Measurements from ENCODE around the gene TSPAN9. TPM values are rescaled to one million over a fixed set of nuclear protein-coding genes. Genes with fewer than 3 reads are reported as not detected.

TSPAN9 gene
- total and polyA plus RNA-seq, 2 of the 4 experiments (the other 2 are of a cell fraction): 17.7 to 39.1 TPM

DNA sequence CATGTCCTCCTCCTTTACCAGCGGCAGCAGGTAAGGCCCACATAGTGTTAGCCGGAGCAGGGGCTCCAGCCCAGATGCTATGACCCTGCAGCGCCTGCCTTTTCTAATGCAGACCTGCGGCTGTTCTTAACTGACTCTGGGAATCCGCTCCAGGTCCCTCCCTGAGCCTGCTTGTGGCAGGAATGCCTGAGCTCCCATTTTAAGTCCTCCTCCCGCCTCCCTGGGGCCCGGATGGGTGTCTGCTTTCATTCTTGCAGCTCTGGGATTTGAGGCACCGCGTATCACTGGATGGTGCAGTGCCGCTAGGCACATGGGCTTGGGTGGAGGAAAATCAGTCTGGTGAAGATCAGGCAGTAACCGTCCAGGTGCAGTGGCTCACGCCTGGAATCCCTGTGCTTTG, 7.6 kb downstream of the TSPAN9 start:
- no peak for DNase-seq
- H3K36me3 ChIP-seq (ENCODE audit: control insufficient read depth, insufficient read depth, low read length): peaks cover 5% of the 10 kb centered on the region
- peaks cover 11% of the 10 kb centered on the region for H4K20me1 ChIP-seq (ENCODE audit: insufficient read depth, low read length)
- H3K9ac ChIP-seq (ENCODE audit: low read depth, low read length): no peak overlapping the region
- intact Hi-C loops (cut with micrococcal nuclease): no loop called here
- no peak overlapping the region for H3K23ac ChIP-seq (ENCODE audit: low read depth, low read length)
- H3K18ac ChIP-seq (ENCODE audit: low read depth, low read length): no peak overlapping the region
- H2BK120ac ChIP-seq (ENCODE audit: low read depth, low read length): no peak overlapping the region
- no peak overlapping the region for H2AFZ ChIP-seq (replicated peaks; ENCODE audit: low read length, poor library complexity)
- H3K56ac ChIP-seq (ENCODE audit: extremely low read depth, insufficient read depth, low read length): no peak overlapping the region
- H3K4me2 ChIP-seq (ENCODE audit: low read depth, low read length): no peak overlapping the region
- H3K27me3 ChIP-seq (ENCODE audit: control insufficient read depth, insufficient read depth, low read length): no peaks in the 10 kb centered on the region
- H2BK5ac ChIP-seq (ENCODE audit: low read depth, low read length, poor library complexity, severe bottlenecking): no peak overlapping the region
- H3K27ac ChIP-seq (ENCODE audit: insufficient read depth, low read length): no peak overlapping the region
- H3K4me3 ChIP-seq (ENCODE audit: insufficient read depth, low read depth, low read length): no peak overlapping the region
- H3K4ac ChIP-seq (ENCODE audit: low read depth, low read length): no peak overlapping the region
- in situ Hi-C loops (cut with MboI; ENCODE audit: low sequenced_read_pairs): no loop called here
- H3K14ac ChIP-seq (replicated peaks; ENCODE audit: low read depth, low read length): no peak overlapping the region
- H2AK5ac ChIP-seq (ENCODE audit: low read depth, low read length): no peak overlapping the region
- peaks cover 13% of the 10 kb centered on the region; the same call in 1 of the 2 replicates for H3K9me1 ChIP-seq (ENCODE audit: insufficient read depth, low read length)
- 75% methylated on average over 6 of the region's 12 CpGs; no CpG with 5 or more reads in 1 of the 2 experiments for WGBS, 2 experiments (ENCODE audit: extremely low coverage in 2 of 2, insufficient read length in 1 of 2)
- no peak overlapping the region for H2AK9ac ChIP-seq (replicated peaks; ENCODE audit: low read depth, low read length, poor library complexity)
- BruUV-seq (replicated peaks): no TSS peak
- no peak overlapping the region for H4K5ac ChIP-seq (ENCODE audit: low read depth, low read length)
- TF ChIP-seq MAFK (IDR thresholded peaks at IDR 0.05; ENCODE audit: low read depth, low read length) (no peak), POLR2A (IDR thresholded peaks at IDR 0.05; ENCODE audit: low read depth, low read length) (no peak), BHLHE40 (IDR thresholded peaks at IDR 0.05; ENCODE audit: low read depth, low read length) (no peak), CEBPB (IDR thresholded peaks at IDR 0.05; ENCODE audit: low read depth, low read length) (no peak), RFX5 (IDR thresholded peaks at IDR 0.05; ENCODE audit: low read depth, low read length) (no peak), MAZ (IDR thresholded peaks at IDR 0.05; ENCODE audit: borderline replicate concordance, low read depth, low read length) (no peak), MXI1 (IDR thresholded peaks at IDR 0.05; ENCODE audit: borderline replicate concordance, low read depth, low read length) (no peak), FOS (IDR thresholded peaks at IDR 0.05; ENCODE audit: low read depth, low read length) (no peak)
- TF ChIP-seq, protein P1, sequence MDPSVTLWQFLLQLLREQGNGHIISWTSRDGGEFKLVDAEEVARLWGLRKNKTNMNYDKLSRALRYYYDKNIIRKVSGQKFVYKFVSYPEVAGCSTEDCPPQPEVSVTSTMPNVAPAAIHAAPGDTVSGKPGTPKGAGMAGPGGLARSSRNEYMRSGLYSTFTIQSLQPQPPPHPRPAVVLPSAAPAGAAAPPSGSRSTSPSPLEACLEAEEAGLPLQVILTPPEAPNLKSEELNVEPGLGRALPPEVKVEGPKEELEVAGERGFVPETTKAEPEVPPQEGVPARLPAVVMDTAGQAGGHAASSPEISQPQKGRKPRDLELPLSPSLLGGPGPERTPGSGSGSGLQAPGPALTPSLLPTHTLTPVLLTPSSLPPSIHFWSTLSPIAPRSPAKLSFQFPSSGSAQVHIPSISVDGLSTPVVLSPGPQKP (IDR thresholded peaks at IDR 0.05; ENCODE audit: borderline replicate concordance, low read depth, low read length): no peak
- TF ChIP-seq, protein P2, sequence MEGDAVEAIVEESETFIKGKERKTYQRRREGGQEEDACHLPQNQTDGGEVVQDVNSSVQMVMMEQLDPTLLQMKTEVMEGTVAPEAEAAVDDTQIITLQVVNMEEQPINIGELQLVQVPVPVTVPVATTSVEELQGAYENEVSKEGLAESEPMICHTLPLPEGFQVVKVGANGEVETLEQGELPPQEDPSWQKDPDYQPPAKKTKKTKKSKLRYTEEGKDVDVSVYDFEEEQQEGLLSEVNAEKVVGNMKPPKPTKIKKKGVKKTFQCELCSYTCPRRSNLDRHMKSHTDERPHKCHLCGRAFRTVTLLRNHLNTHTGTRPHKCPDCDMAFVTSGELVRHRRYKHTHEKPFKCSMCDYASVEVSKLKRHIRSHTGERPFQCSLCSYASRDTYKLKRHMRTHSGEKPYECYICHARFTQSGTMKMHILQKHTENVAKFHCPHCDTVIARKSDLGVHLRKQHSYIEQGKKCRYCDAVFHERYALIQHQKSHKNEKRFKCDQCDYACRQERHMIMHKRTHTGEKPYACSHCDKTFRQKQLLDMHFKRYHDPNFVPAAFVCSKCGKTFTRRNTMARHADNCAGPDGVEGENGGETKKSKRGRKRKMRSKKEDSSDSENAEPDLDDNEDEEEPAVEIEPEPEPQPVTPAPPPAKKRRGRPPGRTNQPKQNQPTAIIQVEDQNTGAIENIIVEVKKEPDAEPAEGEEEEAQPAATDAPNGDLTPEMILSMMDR (conservative IDR thresholded peaks at IDR 0.05; ENCODE audit: low read depth, low read length): no peak
- H3K9me3 ChIP-seq (ENCODE audit: control insufficient read depth, insufficient read depth, low read length): no peaks in the 10 kb centered on the region
- peaks cover 12 to 51% of the 10 kb centered on the region in 2 experiments; a peak in 3 of 4 replicates for H3K79me1 ChIP-seq (ENCODE audit: low read depth in 1 of 2, low read length in 2 of 2)
- no peak overlapping the region for H4K8ac ChIP-seq (ENCODE audit: low read depth in 2 of 2, low read length in 2 of 2)
- no peaks in the 10 kb centered on the region for H3K4me1 ChIP-seq (ENCODE audit: control insufficient read depth, insufficient read depth, low read length)
- ChIA-PET POLR2A (ENCODE audit: unreplicated experiment) (no interaction called here), CTCF (no interaction called here)
- dilution Hi-C loops (cut with HindIII; ENCODE audit: low sequenced_read_pairs, unreplicated experiment): no loop called here
- no peak for ATAC-seq (ENCODE audit: low read depth)
- H2BK20ac ChIP-seq (ENCODE audit: low read depth, low read length): no peak overlapping the region
- H4K91ac ChIP-seq (ENCODE audit: insufficient read depth, low read depth, low read length): no peak overlapping the region
- H2BK15ac ChIP-seq (ENCODE audit: low read depth, low read length): no peak overlapping the region
